Subcutaneous abdominal adipose tissue (tissue), 5 donors: ENCODE data around the gene IRF5.

ENCODE experiments used
- H3K27ac ChIP-seq: one replicate; pipeline ENCODE4 v1.7.0; 2013; ENCODE audit warnings: low read depth, mild to moderate bottlenecking, inconsistent platforms, low read length, moderate library complexity
- H3K27me3 ChIP-seq, 5 donors: one replicate each; pipeline ENCODE4 v1.7.0; 2013; ENCODE audit warnings: low read length in 5 of 5, inconsistent platforms in 1 of 5; ENCODE audit not compliant: control insufficient read depth in 5 of 5, insufficient read depth in 4 of 5
- H3K36me3 ChIP-seq, 5 donors: one replicate each; pipeline ENCODE4 v1.7.0; 2013; ENCODE audit warnings: low read length in 5 of 5; ENCODE audit not compliant: control insufficient read depth in 5 of 5, insufficient read depth in 5 of 5
- H3K4me1 ChIP-seq, 5 donors: one replicate each; pipeline ENCODE4 v1.7.0; 2013; ENCODE audit warnings: low read length in 5 of 5, mild to moderate bottlenecking in 3 of 5, moderate library complexity in 1 of 5; ENCODE audit not compliant: control insufficient read depth in 5 of 5, insufficient read depth in 5 of 5
- H3K4me3 ChIP-seq, 5 donors: one replicate each; pipeline ENCODE4 v1.7.0; 2013; ENCODE audit warnings: low read length in 5 of 5, low read depth in 1 of 5
- H3K9ac ChIP-seq, 5 donors: one replicate each; pipeline ENCODE4 v1.7.0; 2013; ENCODE audit warnings: low read length in 5 of 5, mild to moderate bottlenecking in 4 of 5, moderate library complexity in 3 of 5
- H3K9me3 ChIP-seq, 5 donors: one replicate each; pipeline ENCODE4 v1.7.0; 2013; ENCODE audit warnings: low read length in 5 of 5; ENCODE audit not compliant: control insufficient read depth in 5 of 5
- donor health status: healthy.
- donor health status: healthy.
- donor health status: healthy.
- donor health status: healthy.
- donor health status: healthy.

IRF5 gene

DNA sequence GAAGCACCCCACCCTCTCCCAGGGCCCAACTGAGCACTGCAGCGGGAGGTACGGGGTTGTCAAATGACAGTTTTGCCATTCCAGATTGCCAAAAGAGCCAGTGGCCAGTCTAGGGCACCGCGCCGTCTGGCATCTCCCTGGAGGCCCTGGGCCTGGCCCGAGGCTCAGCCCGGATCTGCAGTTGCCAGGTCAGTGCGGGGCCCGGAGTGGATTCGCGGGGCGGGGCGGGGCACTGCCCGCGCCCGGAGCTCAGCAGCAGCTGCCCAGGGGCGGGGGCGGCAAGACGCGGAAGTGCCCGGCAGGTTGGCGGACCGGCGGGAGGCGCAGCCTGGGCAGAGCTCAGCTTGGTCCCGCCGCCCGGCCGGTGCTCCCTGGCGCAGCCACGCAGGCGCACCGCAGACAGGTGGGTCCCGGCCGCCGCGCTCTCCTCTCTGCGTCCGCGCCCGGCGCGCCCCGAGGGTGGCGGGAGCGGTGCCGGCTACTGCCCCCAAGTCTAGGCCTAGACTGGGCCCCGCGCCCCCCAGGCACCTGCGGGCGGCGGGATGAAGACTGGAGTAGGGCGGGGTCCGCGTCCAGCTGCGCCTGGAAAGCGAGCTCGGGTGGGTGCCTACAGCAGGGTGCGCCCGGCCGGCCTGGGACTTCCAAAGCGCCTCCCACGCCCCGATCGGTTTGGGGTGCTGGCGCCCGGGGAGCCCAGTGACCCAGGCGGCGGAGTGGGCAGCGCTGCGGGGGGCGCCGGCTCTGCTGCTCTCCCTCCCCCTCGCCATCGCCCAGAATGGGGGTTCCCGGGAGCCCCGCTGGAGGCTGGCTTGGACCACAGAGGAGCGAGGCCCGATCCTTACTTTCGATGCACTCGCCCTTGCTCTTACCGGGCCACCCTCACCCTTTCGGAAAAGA lies at the start of gene IRF5:
Gene IRF5 (plus strand): TSS at position 281 of the 897 bp plus-strand sequence. CDS start 4,155 bp downstream, outside the sequence.
- Histone ChIP-seq H3K27me3 (peaks cover 3 to 36% (median 7%) of the 10 kb centered on the region in 5 donors), H3K27ac (peak within 1 kb of the TSS; percentile 10), H3K4me3 (peak within 1 kb of the TSS; percentile 59 to 73 (median 61)), H3K4me1 (peaks cover 3 to 59% (median 23%) of the 10 kb centered on the region in 5 donors), H3K9me3 (no peaks in the 10 kb centered on the region), H3K36me3 (no peaks in the 10 kb centered on the region), H3K9ac (peak within 1 kb of the TSS in 4 of 5 donors; percentile 33 to 65 (median 57))

DNA sequence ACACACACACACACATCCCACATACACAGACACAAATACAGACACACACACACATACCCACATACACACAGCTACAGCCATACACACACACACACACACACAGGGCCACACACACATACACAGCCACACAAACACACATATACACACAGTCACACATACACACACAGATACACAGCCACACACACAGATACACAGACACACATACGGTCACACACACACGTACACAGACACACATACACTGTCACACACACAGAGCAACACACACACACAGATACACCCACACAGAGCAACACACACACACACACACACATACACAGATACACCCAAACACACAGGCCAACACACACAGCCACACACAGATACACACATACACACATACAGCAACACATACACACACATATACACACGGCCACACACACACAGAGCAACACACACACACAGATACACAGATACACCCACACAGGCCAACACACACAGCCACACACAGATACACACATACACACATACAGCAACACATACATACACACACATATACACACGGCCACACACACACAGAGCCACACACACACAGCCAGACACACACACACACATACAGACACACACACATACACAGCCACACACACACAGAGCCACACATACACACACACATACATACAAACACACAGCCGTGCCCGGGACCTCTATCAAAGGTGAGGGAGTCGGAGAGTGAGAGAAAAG lies 49.5 kb upstream of the IRF5 start:
- H3K36me3 ChIP-seq: no peaks in the 10 kb centered on the region
- peaks cover 0 to 22% (median 9%) of the 10 kb centered on the region in 5 donors for H3K27me3 ChIP-seq
- H3K4me1 ChIP-seq: peaks cover 0 to 8% (median 5%) of the 10 kb centered on the region in 5 donors
- no peaks in the 10 kb centered on the region for H3K9me3 ChIP-seq
- no peak overlapping the region for H3K27ac ChIP-seq
- H3K4me3 ChIP-seq: no peak overlapping the region
- H3K9ac ChIP-seq: no peak overlapping the region

- no peak overlapping the region for H3K9ac ChIP-seq
- no peaks in the 10 kb centered on the region for H3K9me3 ChIP-seq
- no peaks in the 10 kb centered on the region for H3K36me3 ChIP-seq
- peaks cover 0 to 22% (median 9%) of the 10 kb centered on the region in 5 donors for H3K27me3 ChIP-seq
- no peak overlapping the region for H3K27ac ChIP-seq
- peaks cover 0 to 6% (median 4%) of the 10 kb centered on the region in 5 donors for H3K4me1 ChIP-seq
- no peak overlapping the region for H3K4me3 ChIP-seq
Measured at GRCh38 chr7:128888756-128889095, 49.0 kb upstream of the IRF5 start.

- Histone ChIP-seq H3K36me3 (no peaks in the 10 kb centered on the region), H3K9me3 (no peaks in the 10 kb centered on the region), H3K9ac (no peak overlapping the region), H3K4me3 (no peak overlapping the region), H3K27me3 (peaks cover 0 to 22% (median 9%) of the 10 kb centered on the region in 5 donors), H3K27ac (no peak overlapping the region), H3K4me1 (peaks cover 0 to 2% (median under 1%) of the 10 kb centered on the region in 5 donors)
Measured at GRCh38 chr7:128889121-128889520, 48.6 kb upstream of the IRF5 start.

DNA sequence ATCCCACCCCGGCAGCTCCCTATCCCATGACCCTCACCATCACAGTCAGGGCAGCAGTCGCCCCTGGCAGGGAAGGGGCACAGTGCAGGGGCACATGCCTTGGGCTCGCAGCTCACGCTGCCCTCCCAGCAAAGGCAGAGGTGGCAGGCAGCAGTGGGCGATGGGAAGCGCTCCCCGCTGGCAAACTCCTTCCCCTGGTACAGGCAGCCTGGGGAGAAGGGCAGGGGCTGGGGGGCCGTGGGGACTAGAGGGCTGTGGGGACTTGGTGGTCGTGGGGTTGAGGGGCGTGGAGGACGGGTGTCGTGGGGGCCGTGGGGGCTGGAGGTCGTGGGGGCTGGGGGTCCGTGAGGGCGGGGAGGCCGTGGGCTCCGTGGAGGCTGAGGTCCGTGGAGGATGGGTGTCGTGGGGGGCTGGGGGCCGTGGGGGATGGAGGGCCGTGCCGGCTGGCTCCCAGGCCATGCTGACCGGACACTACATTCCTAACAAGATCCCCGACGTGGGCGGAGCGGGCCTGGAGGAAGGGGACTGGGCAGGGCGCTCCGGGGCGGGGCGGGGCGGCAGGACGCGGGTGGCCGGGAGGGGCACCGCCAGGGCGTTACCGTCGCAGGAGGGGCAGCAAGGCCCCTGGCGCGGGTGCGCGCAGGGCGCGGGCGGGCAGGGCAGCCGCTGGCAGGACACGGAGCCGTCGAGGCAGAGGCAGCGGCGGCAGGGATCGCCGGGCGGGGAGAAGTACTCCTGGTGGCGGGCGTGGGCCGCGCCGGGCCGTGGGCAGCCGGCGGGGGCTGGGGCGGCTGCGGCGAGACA lies 47.2 kb upstream of the IRF5 start:
- Histone ChIP-seq H3K27ac (no peak overlapping the region), H3K36me3 (no peaks in the 10 kb centered on the region), H3K4me1 (no peaks in the 10 kb centered on the region), H3K27me3 (peaks cover 0 to 19% (median 5%) of the 10 kb centered on the region in 5 donors), H3K9me3 (no peaks in the 10 kb centered on the region), H3K4me3 (peak overlapping the region in 3 of 5 donors; percentile 2 to 52 (median 34)), H3K9ac (no peak overlapping the region)

DNA sequence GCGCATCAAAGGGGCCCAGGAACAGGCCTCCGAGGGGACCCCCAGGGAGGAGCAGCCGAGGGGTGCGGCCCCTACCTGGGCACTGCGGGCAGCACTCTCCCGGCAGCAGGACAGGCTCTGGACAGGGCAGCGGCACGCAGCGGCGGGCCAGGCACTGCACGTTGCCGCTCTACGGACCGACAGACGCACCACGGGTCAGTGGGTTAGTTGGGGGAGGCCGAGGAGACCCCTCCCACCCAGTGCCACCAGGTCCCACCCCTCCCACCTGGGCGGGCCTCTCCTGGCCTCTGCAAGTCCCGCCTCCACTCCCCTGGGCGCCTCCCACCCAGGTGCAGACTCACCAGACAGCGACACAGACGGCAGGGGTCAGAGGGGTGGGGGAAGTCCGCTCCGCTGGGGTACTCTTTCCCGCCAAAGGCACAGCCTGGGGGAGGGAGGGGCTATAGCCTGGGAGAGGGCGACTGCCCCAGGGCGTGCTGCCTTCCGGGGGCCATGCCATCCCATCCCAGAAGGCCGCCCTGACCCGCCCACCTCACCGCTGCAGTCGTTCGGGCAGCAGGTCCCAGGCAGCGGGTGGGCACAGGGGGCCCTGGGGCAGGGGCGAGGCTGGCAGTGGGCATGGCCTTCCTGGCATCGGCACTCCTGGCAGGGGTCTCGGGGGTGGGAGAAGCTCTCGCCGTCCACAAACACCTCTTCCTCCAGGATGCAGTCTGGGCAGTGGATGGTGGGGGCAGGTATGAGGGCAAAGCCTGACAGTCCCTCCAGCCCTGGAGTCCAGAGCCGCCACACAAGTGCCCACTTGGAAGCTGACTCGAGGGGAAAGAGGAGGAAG lies 46.4 kb upstream of the IRF5 start:
- H3K36me3 ChIP-seq: no peaks in the 10 kb centered on the region
- H3K27me3 ChIP-seq: peaks cover 0 to 13% (median 5%) of the 10 kb centered on the region in 5 donors
- H3K9ac ChIP-seq: no peak overlapping the region
- no peak overlapping the region for H3K27ac ChIP-seq
- no peaks in the 10 kb centered on the region for H3K4me1 ChIP-seq
- H3K4me3 ChIP-seq: peak overlapping the region in 3 of 5 donors; percentile 2 to 52 (median 34)
- H3K9me3 ChIP-seq: no peaks in the 10 kb centered on the region

- no peak overlapping the region for H3K27ac ChIP-seq
- no peak overlapping the region for H3K4me3 ChIP-seq
- no peaks in the 10 kb centered on the region for H3K9me3 ChIP-seq
- H3K27me3 ChIP-seq: peaks cover 0 to 10% (median 5%) of the 10 kb centered on the region in 5 donors
- H3K4me1 ChIP-seq: no peaks in the 10 kb centered on the region
- H3K36me3 ChIP-seq: no peaks in the 10 kb centered on the region
- no peak overlapping the region for H3K9ac ChIP-seq
Measured at GRCh38 chr7:128891942-128892269, 45.8 kb upstream of the IRF5 start.

DNA sequence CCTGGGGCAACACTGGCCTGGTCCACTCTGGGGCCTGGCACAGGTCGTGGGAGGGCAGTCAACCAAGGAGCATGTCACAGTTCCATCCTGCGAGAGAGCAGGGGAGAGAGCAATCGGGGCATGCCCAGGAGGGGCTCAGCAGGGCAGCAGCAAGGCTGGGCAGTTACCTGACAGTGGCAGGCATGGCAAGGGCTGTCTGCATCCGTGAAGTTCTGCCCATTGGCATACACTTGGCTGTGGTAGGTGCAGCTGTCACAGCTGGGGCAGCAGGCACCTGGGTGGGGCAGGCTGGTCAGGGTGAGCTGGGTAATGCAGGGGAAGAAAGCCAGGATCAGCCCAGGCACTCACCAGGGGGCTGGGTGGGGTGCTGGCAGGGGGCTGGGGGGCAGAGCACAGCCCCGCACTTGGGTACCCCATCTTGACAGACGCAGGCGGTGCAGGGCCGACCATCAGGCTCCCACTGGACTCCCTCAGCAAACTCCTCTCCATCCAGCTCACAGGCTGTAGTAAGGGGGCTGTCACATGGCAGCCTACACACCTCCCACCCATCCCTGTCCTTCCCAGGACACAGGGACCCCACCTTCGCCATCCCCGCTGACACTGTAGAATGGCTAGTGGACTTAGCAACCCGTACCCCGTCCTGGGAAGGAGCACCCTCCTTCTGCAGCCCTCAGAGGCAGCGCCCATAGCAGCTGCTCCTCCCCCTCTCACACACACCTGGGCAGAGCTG lies 45.0 kb upstream of the IRF5 start:
- no peaks in the 10 kb centered on the region for H3K4me1 ChIP-seq
- peaks cover 0 to 10% (median 5%) of the 10 kb centered on the region in 5 donors for H3K27me3 ChIP-seq
- H3K27ac ChIP-seq: no peak overlapping the region
- no peak overlapping the region for H3K9ac ChIP-seq
- H3K4me3 ChIP-seq: no peak overlapping the region
- no peaks in the 10 kb centered on the region for H3K36me3 ChIP-seq
- no peaks in the 10 kb centered on the region for H3K9me3 ChIP-seq
